Glomerular visceral epithelial cell (primary cell): ENCODE data around the gene DNAJC22.

Experiments used
- DNase-seq: peaks from one replicate; pipeline ENCODE4 v3.0.0-alpha.2; 2016; ENCODE audit errors: extremely low spot score

DNAJC22 gene

GRCh38 chr12:49345051-49345824 is 1.4 kb upstream of the DNAJC22 start:
- DNase-seq = peak; percentile 83

DNA sequence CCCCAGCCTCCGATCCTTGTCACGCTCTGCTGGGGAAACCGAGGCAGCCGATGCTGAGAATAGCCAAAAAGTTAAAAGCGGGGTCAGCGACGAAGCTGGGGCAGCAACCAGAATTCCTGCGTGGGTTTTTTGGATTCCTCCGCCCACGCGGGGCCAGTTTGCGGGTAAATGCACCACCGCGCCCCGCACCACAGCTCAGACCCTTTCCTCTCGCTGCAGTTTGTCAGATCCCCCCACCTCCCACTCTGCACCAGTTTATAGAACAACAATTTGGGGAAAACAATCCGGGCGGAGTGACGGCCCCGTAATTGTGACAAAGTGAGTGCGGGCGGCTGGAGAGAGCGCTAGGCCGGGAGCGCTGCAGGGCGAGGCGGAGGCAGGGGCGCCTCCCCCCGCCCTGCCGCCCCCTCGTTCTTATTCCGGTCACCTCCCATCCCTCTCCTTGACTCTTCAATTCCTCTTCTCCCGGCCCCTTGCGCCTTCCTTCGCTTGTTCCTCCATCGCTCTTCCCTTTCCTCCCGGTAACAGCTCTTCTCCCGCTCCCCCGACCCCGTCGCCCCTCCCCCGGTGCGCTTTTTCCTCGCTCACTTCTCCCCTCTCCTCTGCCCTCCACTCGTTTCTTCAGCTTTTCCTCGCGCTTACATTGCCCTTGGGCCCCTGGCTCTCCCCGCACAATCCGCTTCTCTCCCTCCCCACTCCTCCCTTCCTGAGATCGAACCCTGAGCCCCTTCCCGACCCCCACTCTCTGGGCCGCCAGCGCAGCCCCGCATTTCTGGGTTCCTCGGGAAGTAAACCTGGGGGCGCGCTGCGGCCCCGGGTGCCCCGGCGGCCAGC is 646 bp upstream of the DNAJC22 start:
- DNase-seq = no peak

- DNase-seq = peak; percentile 97
Observed at GRCh38 chr12:49347311-49348193, 864 bp downstream of the DNAJC22 start.

- no peak for DNase-seq
Observed at GRCh38 chr12:49348781-49349180, 2.1 kb downstream of the DNAJC22 start.

DNA sequence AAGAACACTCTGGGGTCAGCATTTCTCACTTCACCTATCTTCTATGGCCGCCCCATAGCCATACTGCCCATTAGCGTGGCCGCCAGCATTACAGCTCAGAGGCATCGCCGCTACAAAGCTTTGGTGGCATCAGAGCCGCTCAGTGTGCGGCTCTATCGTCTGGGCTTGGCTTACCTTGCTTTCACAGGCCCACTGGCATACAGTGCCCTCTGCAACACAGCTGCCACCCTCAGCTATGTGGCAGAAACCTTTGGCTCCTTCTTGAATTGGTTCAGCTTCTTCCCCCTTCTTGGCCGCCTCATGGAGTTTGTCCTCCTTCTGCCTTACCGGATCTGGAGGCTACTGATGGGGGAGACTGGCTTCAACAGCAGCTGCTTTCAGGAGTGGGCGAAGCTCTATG is 2.6 kb downstream of the DNAJC22 start:
- no peak for DNase-seq

- DNase-seq = no peak
Observed at GRCh38 chr12:49352351-49352750, 5.7 kb downstream of the DNAJC22 start.

GRCh38 chr12:49355913-49356312 is 9.2 kb downstream of the DNAJC22 start:
- DNase-seq = no peak

GRCh38 chr12:49357103-49357678 is 10.5 kb downstream of the DNAJC22 start:
- peak; percentile 49 for DNase-seq

- peak; percentile 71 for DNase-seq
Observed at GRCh38 chr12:49358483-49359141, 11.9 kb downstream of the DNAJC22 start.

DNA sequence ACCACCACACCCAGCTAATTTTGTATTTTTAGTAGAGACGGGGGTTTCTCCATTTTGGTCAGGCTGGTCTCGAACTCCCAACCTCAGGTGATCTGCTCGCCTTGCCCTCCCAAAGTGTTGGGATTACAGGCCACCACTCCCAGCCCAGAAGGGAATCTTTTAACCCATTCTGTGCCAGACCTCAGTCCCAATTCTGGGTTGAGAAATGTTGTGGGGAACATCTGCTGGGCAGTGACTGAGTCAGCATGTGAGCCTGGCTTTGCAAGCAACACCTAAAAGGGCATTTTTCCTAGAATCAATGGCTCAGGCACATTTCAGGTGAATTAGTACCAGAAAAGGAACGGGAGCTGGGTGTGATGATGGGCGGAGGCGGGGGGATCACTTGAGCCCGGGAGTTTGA is 13.0 kb downstream of the DNAJC22 start:
- no peak for DNase-seq

DNA sequence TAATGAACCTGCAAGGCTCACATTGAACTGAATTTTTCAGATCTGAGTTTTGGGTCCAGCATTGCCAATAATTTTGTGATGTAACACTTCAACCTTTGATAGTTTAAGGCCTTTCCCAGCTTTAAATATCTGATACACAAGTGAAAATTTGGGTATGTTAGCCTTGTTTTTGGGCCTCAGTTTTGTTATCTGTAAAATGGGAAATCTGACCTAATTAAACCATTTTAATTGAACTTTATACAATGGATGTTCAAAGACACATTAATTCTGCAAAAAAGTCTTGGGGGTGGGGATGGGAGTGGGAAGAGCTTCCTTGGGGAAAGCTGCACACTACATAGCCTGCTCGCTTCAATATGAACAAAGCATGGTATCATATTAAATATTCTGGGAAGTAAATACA is 15.4 kb downstream of the DNAJC22 start:
- DNase-seq = no peak

- DNase-seq = peak; percentile 46
Observed at GRCh38 chr12:49364989-49365388, 18.3 kb downstream of the DNAJC22 start.

DNA sequence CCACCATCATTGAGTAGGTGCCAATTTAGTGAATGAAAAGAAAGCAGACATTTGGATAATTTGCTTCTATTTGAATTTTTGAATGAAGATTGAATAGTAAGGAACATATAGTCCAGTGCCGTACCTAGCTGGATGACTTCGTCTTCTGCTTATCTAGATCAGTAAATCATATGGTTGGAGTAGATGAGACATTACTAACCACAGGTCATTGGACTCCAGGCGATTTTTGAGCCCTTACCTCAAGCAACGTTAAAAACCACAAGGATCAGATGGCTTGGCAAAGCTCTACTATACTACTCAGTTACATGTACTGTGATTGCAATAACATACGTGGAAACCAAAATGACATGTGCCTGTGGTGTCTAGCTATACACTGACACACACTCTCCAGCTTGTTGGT is 18.9 kb downstream of the DNAJC22 start:
- DNase-seq = peak; percentile 79

GRCh38 chr12:49366096-49366651 is 19.5 kb downstream of the DNAJC22 start:
- DNase-seq = no peak

GRCh38 chr12:49366652-49367380 is 20.1 kb downstream of the DNAJC22 start:
- DNase-seq = peak; percentile 97

- DNase-seq = peak; percentile 43
Observed at GRCh38 chr12:49367381-49368239, 20.9 kb downstream of the DNAJC22 start, which contains the start of gene SPATS2. Gene SPATS2, plus strand, starts transcription at chr12:49367462. Its CDS starts 93,551 bp downstream, at chr12:49461013.

DNA sequence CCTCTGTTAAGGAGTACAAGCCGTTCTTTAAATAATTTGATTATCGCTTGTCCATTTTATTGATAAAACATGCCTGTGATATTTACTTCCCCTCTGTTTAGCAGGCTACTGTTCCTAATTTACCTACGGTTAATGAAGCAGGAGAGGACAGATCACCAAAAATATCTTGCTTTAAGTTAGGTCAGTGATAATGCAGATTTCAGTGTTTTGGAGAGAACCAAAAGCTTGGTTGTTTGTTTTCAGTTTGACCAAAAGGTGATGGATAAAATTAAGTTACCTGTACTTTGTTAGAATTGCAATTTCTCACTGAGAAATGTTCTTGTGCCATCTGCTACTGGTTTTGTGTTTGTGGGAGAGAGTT is 21.5 kb downstream of the DNAJC22 start:
- no peak for DNase-seq

DNA sequence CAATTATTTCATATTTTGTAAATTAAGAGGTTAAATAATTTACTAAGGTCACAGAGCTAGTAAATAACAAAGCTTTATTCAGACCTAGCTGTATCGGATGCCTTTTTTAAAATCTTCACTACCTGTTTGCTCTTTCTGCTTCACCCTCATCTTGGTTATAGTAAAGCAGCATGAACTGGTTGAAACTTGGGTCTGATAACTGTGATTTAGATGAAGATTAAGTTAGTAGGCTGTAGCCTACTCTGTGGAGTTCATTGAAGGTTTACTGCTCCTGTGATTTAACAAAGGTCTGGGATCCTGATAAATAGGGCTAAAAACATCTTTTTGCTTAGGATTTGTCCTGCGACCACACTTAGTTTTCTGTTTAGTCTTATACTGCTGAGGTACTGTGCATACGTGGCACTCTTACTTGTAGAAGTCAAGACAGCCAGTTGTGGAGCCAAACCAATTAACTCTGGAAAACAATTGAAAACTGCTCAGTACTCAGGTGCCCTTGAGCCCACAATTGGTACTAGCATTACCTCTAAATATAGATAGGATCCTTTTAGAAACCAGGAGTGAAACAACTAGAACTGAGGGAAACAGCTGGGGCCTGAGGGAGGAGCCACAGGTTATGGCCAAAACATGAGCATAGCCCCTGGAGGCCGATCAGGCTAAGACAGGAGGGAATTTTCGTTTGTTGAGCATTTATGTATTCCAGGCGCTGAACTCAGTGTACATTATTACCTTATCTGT is 22.9 kb downstream of the DNAJC22 start:
- peak; percentile 42 for DNase-seq
